GM12891 (cell line): ENCODE data around the gene NNAT.
"Not testable (repeated sequence)": the region's sequence is repeated elsewhere in the genome, so short reads cannot be mapped to it uniquely, and the experiment has no call there.

Source experiments
- POLR2A ChIP-seq: IDR thresholded peaks from 2 replicates; pipeline ENCODE4 v1.6.1; 2011; ENCODE audit warnings: low read depth, low read length, control low read depth
- POLR2AphosphoS5 ChIP-seq: IDR thresholded peaks from 2 replicates; pipeline ENCODE4 v1.6.1; 2011; ENCODE audit warnings: low read depth, low read length, control low read depth
- POU2F2 ChIP-seq: IDR thresholded peaks from 2 replicates; pipeline ENCODE4 v1.6.1; 2011; ENCODE audit warnings: low read depth, mild to moderate bottlenecking, control low read depth, low read length, moderate library complexity
- SPI1 ChIP-seq: IDR thresholded peaks from 2 replicates; pipeline ENCODE4 v1.6.1; 2011; ENCODE audit warnings: low read depth, low read length, control low read depth
- TAF1 ChIP-seq: IDR thresholded peaks from 2 replicates; pipeline ENCODE4 v1.6.1; 2011; ENCODE audit warnings: low read depth, low read length, control low read depth

DNA sequence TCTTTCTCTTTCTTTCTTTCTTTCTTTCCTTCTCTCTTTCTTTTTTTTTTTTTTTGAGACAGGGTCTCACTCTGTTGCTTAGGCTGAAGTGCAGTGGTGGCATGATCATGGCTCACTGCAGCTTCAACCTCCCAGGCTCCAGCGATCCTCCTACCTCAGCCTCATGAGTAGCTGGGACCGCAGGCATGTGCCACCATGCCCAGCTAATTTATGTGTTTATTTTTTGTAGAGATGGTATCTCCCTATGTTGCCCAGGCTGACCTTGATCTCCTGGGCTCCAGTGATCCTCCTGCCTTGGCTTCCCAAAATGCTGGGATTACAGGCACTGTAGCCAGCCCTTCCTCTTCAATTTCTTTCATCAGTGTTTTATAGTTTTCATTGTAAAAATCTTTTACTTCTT lies 30.6 kb downstream of the NNAT start:
- TF ChIP-seq POLR2A, POLR2AphosphoS5, POU2F2, SPI1, TAF1: not testable (repeated sequence)
